Right lobe of liver (tissue), 4 donors: ENCODE data around the gene HNRNPU.

Experiments
- CTCF ChIP-seq, 4 donors: fragments of 200-600 bp in 3 of 4; fragments of 450-650 bp in 1 of 4; IDR thresholded peaks; one replicate each; pipeline versions ENCODE4 v1.5.1 to v1.8.0; 2016 to 2022; ENCODE audit warnings: antibody characterized with exemption in 4 of 4, mild to moderate bottlenecking in 2 of 4
- POLR2A ChIP-seq: fragments of 450-650 bp; IDR thresholded peaks from one replicate; pipeline ENCODE4 v1.6.1; 2017; ENCODE audit warnings: antibody characterized with exemption, mild to moderate bottlenecking
- donor health status: DM: no; HTN: no; CAD: no.
- donor health status: DM: no; HTN: no; CAD: no.
- donor health status: DM: no; HTN: yes; CAD: no.

GRCh38 chr1:244881552-244882280 lies 17.4 kb upstream of the HNRNPU start:
- TF ChIP-seq CTCF (IDR thresholded peaks at IDR 0.05) (no peak), POLR2A (no peak)
